ENCODE data around the gene CIPC. TPM values are rescaled to one million over a fixed set of nuclear protein-coding genes. Genes with fewer than 3 reads are reported as not detected.

CIPC gene
- total and polyA plus RNA-seq, 9 of the 15 experiments (the other 6 are each of a cell fraction or from before 2014, with no cell fraction given): 5.0 to 16.9 (median 10.7) TPM

DNA sequence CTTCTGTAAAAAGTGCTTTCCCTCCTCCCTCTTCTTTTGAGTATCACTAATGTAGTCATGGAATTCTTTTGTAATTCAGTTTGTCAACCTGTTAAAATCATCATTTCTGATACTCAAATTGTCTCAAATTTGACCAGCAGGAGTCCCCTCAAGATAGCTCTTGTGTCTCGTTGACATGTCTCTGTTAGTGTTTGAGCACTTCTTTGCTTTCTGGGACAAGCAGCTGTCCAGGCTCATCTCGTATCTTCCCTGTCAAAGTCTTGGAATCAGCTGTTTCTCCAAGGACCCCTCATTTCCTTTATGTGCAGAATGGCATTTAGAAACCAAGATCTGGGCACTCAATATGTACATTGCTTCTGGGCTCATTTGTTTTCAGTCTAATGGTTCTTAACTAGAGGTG lies 10.7 kb downstream of the CIPC start (continued):
- TF ChIP-seq POLR2A (conservative IDR thresholded peaks at IDR 0.05) (no peak), SPI1 (IDR thresholded peaks at IDR 0.05; ENCODE audit: borderline replicate concordance, low read depth, low read length) (no peak), SMARCA4 (IDR thresholded peaks at IDR 0.05) (no peak), FOXA3 (CRISPR knock-in tag; conservative IDR thresholded peaks at IDR 0.05 in 1 of 2, IDR thresholded peaks at IDR 0.05 in 1 of 2) (no peak), TBP (optimal IDR thresholded peaks at IDR 0.05; ENCODE audit: low read depth, low read length) (no peak), CHD4 (IDR thresholded peaks at IDR 0.05; ENCODE audit: insufficient read depth, insufficient replicate concordance, low read depth, low read length, poor library complexity, severe bottlenecking) (no peak), BDP1 (IDR thresholded peaks at IDR 0.05; ENCODE audit: insufficient read depth, insufficient read length) (no peak)

DNA sequence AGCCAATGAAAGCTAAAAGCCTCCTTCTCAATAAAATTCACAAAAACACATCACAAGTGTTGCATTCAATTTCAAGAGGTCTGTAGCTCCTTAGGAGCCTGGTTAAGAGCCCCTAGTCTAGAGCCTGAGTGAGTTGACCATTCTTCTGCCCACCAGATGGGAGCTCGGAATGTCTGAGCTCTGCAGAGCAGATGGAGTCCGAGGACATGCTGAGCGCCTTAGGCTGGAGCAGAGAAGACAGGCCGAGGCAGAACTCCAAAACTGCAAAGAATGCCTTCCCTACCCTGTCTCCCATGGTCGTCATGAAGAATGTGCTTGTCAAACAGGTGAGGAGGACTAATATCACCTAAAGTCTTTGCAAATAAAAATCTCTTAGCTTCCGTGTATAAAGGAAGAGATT lies 11.6 kb downstream of the CIPC start:
- BruUV-seq (replicated peaks): no TSS peak
- POLR2A ChIA-PET: interaction anchor here (0.6 kb wide), 1 partner anchor 70 kb away, joined by 3 read pairs; no protein-coding TSS in a partner anchor
- no peaks in the 10 kb centered on the region for H3K9me1 ChIP-seq (ENCODE audit: control insufficient read depth, insufficient read depth, low read length)
- H3K9me3 ChIP-seq (replicated peaks; ENCODE audit: control insufficient read depth, insufficient read depth, low read depth, low read length): no peaks in the 10 kb centered on the region
- in situ Hi-C loops (cut with MboI) (no loop called here), intact Hi-C loops (cut with micrococcal nuclease) (no loop called here)
- no peak overlapping the region for H3K4me3 ChIP-seq
- DNase-seq (ENCODE audit: extremely low read depth in 1 of 4, low spot score in 3 of 4) (no peak), FAIRE-seq (no peak), ATAC-seq (no peak)
- H3K36me3 ChIP-seq (ENCODE audit: control insufficient read depth, insufficient read depth, low read length): peaks cover 75% of the 10 kb centered on the region; the same call in 1 of the 3 replicates
- H3K27me3 ChIP-seq (ENCODE audit: control insufficient read depth in 2 of 2, insufficient read depth in 2 of 2, low read length in 2 of 2): no peaks in the 10 kb centered on the region
- H2AFZ ChIP-seq (ENCODE audit: low read depth, low read length): no peak overlapping the region
- TF ChIP-seq RCOR1 (IDR thresholded peaks at IDR 0.05; ENCODE audit: borderline replicate concordance in 1 of 2, low read depth in 2 of 2, low read length in 2 of 2) (no peak), ZNF165 (CRISPR knock-in tag; IDR thresholded peaks at IDR 0.05; ENCODE audit: borderline replicate concordance) (no peak), ETS2 (tag; IDR thresholded peaks at IDR 0.05; ENCODE audit: borderline replicate concordance, poor library complexity, severe bottlenecking) (no peak), NR2F6 (CRISPR knock-in tag; IDR thresholded peaks at IDR 0.05) (no peak), ZBTB34 (CRISPR knock-in tag; IDR thresholded peaks at IDR 0.05) (no peak), EWSR1 (IDR thresholded peaks at IDR 0.05; ENCODE audit: borderline replicate concordance, low read depth, partially characterized antibody) (no peak), ILF3 (IDR thresholded peaks at IDR 0.05; ENCODE audit: borderline replicate concordance) (no peak)
- H3K9ac ChIP-seq (ENCODE audit: insufficient read depth in 1 of 2, low read depth in 2 of 2, low read length in 2 of 2): no peak overlapping the region
- CTCF ChIA-PET (ENCODE audit: low intra/inter-chr PET ratio): no interaction called here
- no peaks in the 10 kb centered on the region for H3K4me1 ChIP-seq (replicated peaks in 1 of 2; ENCODE audit: control insufficient read depth in 2 of 2, insufficient read depth in 2 of 2, low read length in 2 of 2)
- 78% methylated on average over 6 of the region's 6 CpGs for WGBS (ENCODE audit: insufficient coverage, low coverage, missing lambda C conversion rate)
- no peak overlapping the region for H3K27ac ChIP-seq (ENCODE audit: extremely low read depth, low read depth, low read length)
- H3K4me2 ChIP-seq (ENCODE audit: insufficient read depth, low read length): no peak overlapping the region
- H4K20me1 ChIP-seq (replicated peaks; ENCODE audit: control insufficient read depth, insufficient read depth, low read length): no peaks in the 10 kb centered on the region
- H3K79me2 ChIP-seq (ENCODE audit: control insufficient read depth, insufficient read depth, low read length): no peaks in the 10 kb centered on the region
